Lower leg skin (tissue), 3 donors: ENCODE measurements around the gene MYH10.

Experiments used
- POLR2A ChIP-seq, 2 donors: fragments of 450-650 bp; IDR thresholded peaks; one replicate each; pipeline ENCODE4 v1.6.1; 2016 to 2017; ENCODE audit warnings: antibody characterized with exemption in 2 of 2, mild to moderate bottlenecking in 1 of 2, moderate library complexity in 1 of 2
- TF ChIP-seq, protein P1 (sequence below), 3 donors: fragments of 450-650 bp; IDR thresholded peaks; one replicate each; pipeline ENCODE4 v1.5.1; 2016; ENCODE audit warnings: antibody characterized with exemption in 3 of 3, mild to moderate bottlenecking in 3 of 3, moderate library complexity in 2 of 3

DNA sequence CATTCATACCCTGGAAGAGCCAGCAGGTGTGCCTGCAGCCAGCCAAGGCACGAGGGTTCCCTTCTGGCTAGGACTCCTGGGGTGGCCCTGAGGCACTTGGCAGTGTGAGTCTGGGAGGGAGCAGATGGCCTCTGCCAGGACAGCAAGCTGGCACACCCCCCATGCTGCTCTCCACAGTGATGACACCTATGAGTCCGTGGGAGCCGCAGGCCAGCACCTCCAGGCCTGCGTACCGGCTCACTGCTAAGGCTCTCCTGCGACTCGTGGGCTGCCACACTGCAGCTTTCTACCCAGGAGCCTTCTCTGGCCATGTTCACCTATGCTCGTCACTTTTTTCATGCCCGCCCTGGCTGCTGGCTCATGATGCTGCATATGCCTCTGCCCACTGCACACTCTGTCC is 126.7 kb downstream of the MYH10 start:
- TF ChIP-seq, protein P1, sequence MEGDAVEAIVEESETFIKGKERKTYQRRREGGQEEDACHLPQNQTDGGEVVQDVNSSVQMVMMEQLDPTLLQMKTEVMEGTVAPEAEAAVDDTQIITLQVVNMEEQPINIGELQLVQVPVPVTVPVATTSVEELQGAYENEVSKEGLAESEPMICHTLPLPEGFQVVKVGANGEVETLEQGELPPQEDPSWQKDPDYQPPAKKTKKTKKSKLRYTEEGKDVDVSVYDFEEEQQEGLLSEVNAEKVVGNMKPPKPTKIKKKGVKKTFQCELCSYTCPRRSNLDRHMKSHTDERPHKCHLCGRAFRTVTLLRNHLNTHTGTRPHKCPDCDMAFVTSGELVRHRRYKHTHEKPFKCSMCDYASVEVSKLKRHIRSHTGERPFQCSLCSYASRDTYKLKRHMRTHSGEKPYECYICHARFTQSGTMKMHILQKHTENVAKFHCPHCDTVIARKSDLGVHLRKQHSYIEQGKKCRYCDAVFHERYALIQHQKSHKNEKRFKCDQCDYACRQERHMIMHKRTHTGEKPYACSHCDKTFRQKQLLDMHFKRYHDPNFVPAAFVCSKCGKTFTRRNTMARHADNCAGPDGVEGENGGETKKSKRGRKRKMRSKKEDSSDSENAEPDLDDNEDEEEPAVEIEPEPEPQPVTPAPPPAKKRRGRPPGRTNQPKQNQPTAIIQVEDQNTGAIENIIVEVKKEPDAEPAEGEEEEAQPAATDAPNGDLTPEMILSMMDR (IDR thresholded peaks at IDR 0.05): no peak
- TF ChIP-seq POLR2A (IDR thresholded peaks at IDR 0.05): no peak
